Measurements from ENCODE around the gene PNMA8B. TPM values are rescaled to one million over a fixed set of nuclear protein-coding genes. Genes with fewer than 3 reads are reported as not detected.
"Not testable (repeated sequence)": the region's sequence is repeated elsewhere in the genome, so short reads cannot be mapped to it uniquely, and the experiment has no call there.

The PNMA8B gene
- total RNA-seq, 6 donors from 2014 or later = 0.39 to 2.7 (median 1.6) TPM

DNA sequence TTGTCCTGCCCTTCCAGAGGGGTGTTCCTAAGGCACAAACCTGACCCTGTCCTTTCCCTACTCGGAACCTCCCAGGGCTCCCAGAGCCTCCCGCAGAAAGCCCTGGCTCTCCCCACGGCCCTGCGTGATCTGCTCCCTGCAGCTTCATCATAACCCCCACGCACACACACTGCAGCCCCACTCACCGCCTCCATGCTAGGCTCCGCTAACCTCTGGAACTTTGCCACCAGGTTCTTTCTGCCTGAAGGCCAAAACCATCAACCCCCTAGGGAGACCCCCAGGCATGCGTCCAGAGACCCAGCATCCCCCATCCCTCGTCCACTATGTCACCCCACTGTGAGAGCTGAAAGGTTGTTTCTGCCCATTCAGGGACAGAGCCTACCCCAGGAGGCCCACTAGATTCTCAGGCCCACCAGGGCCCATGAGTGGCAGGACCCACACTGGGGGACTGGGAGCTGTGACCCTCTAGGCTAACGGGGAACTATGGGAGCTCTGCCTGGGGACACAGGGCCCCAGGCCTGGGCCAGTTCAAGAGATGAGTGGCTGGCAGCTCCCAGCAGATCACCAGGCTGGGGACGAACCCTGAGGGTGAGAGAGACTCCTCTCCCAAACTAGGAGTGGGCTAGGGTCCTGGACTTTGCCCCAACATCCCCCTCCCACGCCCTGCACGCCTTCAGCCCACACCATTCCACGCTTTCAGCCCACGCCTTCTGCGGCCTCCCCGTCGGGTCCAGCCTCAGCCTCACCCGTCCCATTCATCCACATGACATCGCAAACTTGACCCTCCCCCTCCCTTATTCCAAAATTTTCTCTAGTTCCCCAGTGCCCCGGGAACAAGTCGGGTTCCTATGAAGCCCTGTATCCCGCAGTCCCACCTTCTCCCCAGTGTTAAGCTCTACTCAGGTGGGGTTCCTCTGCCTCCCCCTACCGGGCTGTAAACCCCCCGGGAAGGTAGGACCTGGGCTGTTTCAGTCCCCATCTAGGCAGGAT lies 33.2 kb upstream of the PNMA8B start:
- WGBS, 2 donors = 62 to 63% methylated on average over 25 of the region's 25 CpGs
- ATAC-seq (ENCODE audit: low FRiP score in 2 of 2) (no peak), DNase-seq (no peak)
- Histone ChIP-seq H3K9me3 (no peaks in the 10 kb centered on the region), H3K4me3 (no peak overlapping the region), H3K27me3 (no peaks in the 10 kb centered on the region), H3K4me1 (peaks cover 12 to 19% (median 14%) of the 10 kb centered on the region in 4 donors), H3K36me3 (no peaks in the 10 kb centered on the region), H3K27ac (no peak overlapping the region)
- no peak for TF ChIP-seq POLR2AphosphoS5 (IDR thresholded peaks at IDR 0.05)
- TF ChIP-seq POLR2A (IDR thresholded peaks at IDR 0.05) = no peak
- TF ChIP-seq, protein P1, sequence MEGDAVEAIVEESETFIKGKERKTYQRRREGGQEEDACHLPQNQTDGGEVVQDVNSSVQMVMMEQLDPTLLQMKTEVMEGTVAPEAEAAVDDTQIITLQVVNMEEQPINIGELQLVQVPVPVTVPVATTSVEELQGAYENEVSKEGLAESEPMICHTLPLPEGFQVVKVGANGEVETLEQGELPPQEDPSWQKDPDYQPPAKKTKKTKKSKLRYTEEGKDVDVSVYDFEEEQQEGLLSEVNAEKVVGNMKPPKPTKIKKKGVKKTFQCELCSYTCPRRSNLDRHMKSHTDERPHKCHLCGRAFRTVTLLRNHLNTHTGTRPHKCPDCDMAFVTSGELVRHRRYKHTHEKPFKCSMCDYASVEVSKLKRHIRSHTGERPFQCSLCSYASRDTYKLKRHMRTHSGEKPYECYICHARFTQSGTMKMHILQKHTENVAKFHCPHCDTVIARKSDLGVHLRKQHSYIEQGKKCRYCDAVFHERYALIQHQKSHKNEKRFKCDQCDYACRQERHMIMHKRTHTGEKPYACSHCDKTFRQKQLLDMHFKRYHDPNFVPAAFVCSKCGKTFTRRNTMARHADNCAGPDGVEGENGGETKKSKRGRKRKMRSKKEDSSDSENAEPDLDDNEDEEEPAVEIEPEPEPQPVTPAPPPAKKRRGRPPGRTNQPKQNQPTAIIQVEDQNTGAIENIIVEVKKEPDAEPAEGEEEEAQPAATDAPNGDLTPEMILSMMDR (IDR thresholded peaks at IDR 0.05) = no peak

DNA sequence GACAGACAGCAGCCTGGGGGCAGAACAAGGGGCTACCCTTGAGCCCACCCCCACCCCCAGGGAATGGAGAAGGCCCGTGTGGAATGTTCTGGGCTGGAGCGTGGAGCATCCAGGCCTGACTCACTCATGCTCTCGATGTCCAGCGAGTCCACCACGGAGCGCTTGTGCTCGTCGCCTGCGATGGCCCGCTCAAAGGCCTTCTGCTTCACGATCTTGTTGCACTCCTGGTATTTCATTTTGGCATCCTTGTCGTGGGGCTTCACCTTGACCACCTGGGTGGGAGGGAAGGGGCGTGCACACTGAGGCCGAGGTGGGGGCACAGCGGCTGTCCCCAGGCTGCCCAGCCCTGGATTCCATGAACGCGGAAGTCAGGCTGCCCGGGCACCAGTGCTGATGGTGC lies 31.1 kb upstream of the PNMA8B start:
- 87 to 93% methylated on average over 11 to 13 of the region's 18 CpGs for WGBS, 2 donors
- H3K4me1 ChIP-seq = peaks cover 12 to 19% (median 14%) of the 10 kb centered on the region in 4 donors
- ATAC-seq (ENCODE audit: low FRiP score in 2 of 2); H3K36me3 ChIP-seq; H3K9me3 ChIP-seq; H3K4me3 ChIP-seq; H3K27ac ChIP-seq; H3K27me3 ChIP-seq; DNase-seq: not testable (repeated sequence)

DNA sequence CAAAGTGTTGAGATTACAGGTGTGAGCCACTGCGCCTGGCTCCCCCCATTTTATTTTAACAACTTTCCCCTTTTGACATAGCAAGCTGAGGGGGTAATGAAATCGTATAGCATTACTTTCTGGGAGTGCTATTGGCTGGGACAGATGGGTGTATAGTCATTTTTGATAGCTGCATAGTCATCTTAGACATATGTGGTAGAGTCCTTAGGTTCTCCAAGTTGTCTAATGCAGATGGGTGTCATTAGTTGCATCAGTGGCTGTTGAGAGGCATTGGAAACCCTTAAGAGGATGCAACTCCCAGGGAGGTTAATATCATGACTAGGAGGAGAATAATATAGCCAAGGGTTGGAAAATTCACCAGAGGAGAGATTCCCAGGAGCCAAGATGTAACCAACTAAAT lies 28.6 kb upstream of the PNMA8B start:
- Histone ChIP-seq H3K27ac (no peak overlapping the region), H3K4me1 (peaks cover under 1 to 3% (median 1%) of the 10 kb centered on the region in 4 donors), H3K27me3 (no peaks in the 10 kb centered on the region), H3K9me3 (no peaks in the 10 kb centered on the region), H3K36me3 (no peaks in the 10 kb centered on the region), H3K4me3 (no peak overlapping the region)
- ATAC-seq (ENCODE audit: low FRiP score in 2 of 2) (no peak), DNase-seq (no peak)
- TF ChIP-seq POLR2AphosphoS5 (IDR thresholded peaks at IDR 0.05) (no peak), EP300 (IDR thresholded peaks at IDR 0.05) (no peak), POLR2A (IDR thresholded peaks at IDR 0.05) (no peak)
- TF ChIP-seq, protein P1 (IDR thresholded peaks at IDR 0.05) = no peak
- WGBS, 2 donors = 98 to 100% methylated on average over 2 of the region's 2 CpGs

DNA sequence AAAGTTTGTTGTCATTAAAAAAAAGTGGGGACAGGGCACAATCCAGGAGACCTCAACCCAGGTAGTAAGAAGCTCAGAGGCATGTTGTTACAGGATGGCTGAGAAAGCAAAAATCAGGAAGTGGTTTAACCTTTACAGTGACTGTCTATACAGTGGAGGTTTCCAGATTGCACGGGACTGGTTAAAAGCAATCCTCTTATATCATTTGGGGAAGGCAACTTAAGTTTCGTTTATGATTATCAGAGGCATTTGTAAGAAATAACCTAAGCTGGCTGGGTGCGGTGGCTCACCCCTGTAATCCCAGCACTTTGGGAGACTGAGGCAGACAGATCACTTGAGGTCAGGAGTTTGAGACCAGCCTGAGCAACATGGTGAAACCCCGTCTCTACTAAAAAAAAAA lies 27.3 kb upstream of the PNMA8B start:
- not testable (repeated sequence) for H3K27me3 ChIP-seq; DNase-seq; H3K9me3 ChIP-seq; H3K27ac ChIP-seq; ATAC-seq (ENCODE audit: low FRiP score in 2 of 2); H3K4me3 ChIP-seq; H3K36me3 ChIP-seq; H3K4me1 ChIP-seq
- 68% methylated on average over 4 of the region's 4 CpGs for WGBS, 2 donors

DNA sequence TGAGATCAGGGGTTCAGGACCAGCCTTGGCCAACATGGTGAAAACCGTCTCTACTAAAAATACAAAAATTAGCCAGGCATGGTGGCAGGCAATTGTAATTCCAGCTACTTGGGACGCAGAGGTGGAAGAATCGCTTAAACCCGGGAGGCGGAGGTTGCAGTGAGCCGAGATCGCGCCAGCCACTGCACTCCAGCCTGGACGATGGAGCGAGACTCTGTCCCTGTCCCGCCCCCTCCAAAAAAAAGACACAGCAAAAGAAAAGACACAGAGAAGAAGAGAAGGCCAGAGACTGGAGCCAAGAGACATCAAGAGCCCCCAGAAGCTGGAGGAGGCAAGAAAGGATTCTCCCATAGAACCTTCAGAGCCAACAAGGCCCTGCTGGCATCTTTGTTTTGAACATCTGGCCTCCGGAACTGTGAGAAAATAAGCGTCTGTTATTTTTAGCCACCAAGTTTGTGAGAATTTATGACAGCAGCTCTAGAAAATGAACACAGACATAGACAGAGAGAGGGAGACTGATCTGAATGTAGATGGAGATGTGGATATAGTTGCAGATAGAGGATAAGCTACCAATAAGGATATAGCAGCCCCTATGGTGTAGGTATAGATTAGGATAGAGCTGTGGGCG lies 25.7 kb upstream of the PNMA8B start:
- 92 to 95% methylated on average over 14 of the region's 14 CpGs for WGBS, 2 donors
- Histone ChIP-seq H3K27ac (no peak overlapping the region), H3K4me3 (no peak overlapping the region), H3K27me3 (no peaks in the 10 kb centered on the region), H3K4me1 (no peaks in the 10 kb centered on the region), H3K9me3 (no peaks in the 10 kb centered on the region), H3K36me3 (no peaks in the 10 kb centered on the region)
- ATAC-seq (ENCODE audit: low FRiP score in 2 of 2) (no peak), DNase-seq (no peak)
- TF ChIP-seq, protein P1 (IDR thresholded peaks at IDR 0.05) = no peak
- no peak for TF ChIP-seq EP300 (IDR thresholded peaks at IDR 0.05)
- no peak for TF ChIP-seq POLR2AphosphoS5 (IDR thresholded peaks at IDR 0.05)
- TF ChIP-seq POLR2A (IDR thresholded peaks at IDR 0.05) = no peak
